Thyroid gland (tissue), 4 donors: ENCODE data around the gene GABRA5. TPM values are rescaled to one million over a fixed set of nuclear protein-coding genes. Genes with fewer than 3 reads are reported as not detected.

Source experiments
- DNase-seq, 2 donors: peaks; one replicate each; pipeline ENCODE4 v3.0.0-alpha.2; 2019
- H3K27ac ChIP-seq, 3 donors: fragments of 200-600 bp; sonication (generic); 1 replicate in 2 of 3; 2 replicates in 1 of 3; pipeline ENCODE4 v1.5.1; 2016 to 2019; ENCODE audit warnings: mild to moderate bottlenecking in 1 of 3, moderate library complexity in 1 of 3
- H3K27me3 ChIP-seq: fragments of 200-600 bp; sonication (generic); one replicate; pipeline ENCODE4 v1.5.1; 2019
- H3K36me3 ChIP-seq, 2 donors: fragments of 200-600 bp; sonication (generic); one replicate each; pipeline ENCODE4 v1.5.1; 2016 to 2019
- H3K4me1 ChIP-seq, 2 donors: fragments of 200-600 bp; sonication (generic); one replicate each; pipeline ENCODE4 v1.5.1; 2017 to 2019
- H3K4me3 ChIP-seq, 3 donors: fragments of 200-600 bp; sonication (generic); replicated peaks in 1 of 3; 1 replicate in 2 of 3; 2 replicates in 1 of 3; pipeline ENCODE4 v1.5.1; 2016; ENCODE audit warnings: mild to moderate bottlenecking in 1 of 3
- H3K9me3 ChIP-seq: fragments of 200-600 bp; sonication (generic); one replicate; pipeline ENCODE4 v1.5.1; 2017
- CTCF ChIP-seq, 6 experiments: fragments of 200-600 bp in 3 of 6; fragments of 450-650 bp in 3 of 6; sonication (generic) in 3 of 6; IDR thresholded peaks; one replicate each; pipeline ENCODE4 v1.5.1; 2016 to 2019; ENCODE audit warnings: antibody characterized with exemption in 6 of 6, mild to moderate bottlenecking in 2 of 6, inconsistent platforms in 1 of 6, moderate library complexity in 1 of 6
- POLR2A ChIP-seq, 2 donors: fragments of 450-650 bp; IDR thresholded peaks; one replicate each; pipeline ENCODE4 v1.6.1; 2017; ENCODE audit warnings: antibody characterized with exemption in 2 of 2, mild to moderate bottlenecking in 2 of 2, moderate library complexity in 1 of 2
- WGBS, 2 donors: methylation state at CpG; one replicate each; pipeline ENCODE4 v1.1.5; 2017; 5-methylcytosine and 5-hydroxymethylcytosine counted together
- intact Hi-C: fragments of 100-400 bp; cut with DNase I; formaldehyde crosslinking; loops from one replicate; pipeline ENCODE4 v1.15.1; 2023
- total RNA-seq, 4 donors: library from RNA; depleted of rRNA; stranded (reverse); fragments of >200 nt; gene quantifications; one replicate each; pipeline ENCODE4 v1.2.3, GENCODE V29; 2016

Gene GABRA5
- total RNA-seq, 4 donors from 2014 or later = 5.7 TPM; not detected in 3

DNA sequence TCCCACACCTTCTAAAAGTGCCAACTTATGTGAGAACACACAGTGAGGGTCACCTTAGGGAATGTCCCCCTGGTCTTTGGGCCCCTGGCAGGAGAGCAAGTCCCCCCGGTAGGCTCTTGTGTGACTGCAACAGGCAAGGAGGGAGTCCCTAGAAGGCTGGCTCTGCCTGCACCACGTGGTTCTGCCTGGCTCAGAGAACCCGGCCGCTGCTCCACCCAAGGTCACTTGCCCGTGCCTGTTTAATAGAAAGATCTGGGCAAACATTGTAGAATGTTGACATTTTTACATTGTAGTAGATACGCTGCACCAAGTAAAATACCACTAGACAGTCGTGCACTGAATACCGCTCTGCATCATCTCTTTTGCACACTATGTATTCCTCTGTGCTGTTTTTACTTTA lies 21.9 kb downstream of the GABRA5 start:
- WGBS, 2 donors = 61 to 63% methylated on average over 8 of the region's 8 CpGs
- H3K4me3 ChIP-seq = no peak overlapping the region
- TF ChIP-seq CTCF (IDR thresholded peaks at IDR 0.05) = no peak
- TF ChIP-seq POLR2A (IDR thresholded peaks at IDR 0.05) = no peak
- no peaks in the 10 kb centered on the region for H3K9me3 ChIP-seq
- H3K36me3 ChIP-seq = no peaks in the 10 kb centered on the region
- peaks cover 3 to 10% of the 10 kb centered on the region in 2 donors for H3K4me1 ChIP-seq
- H3K27me3 ChIP-seq = no peaks in the 10 kb centered on the region
- no peak for DNase-seq
- intact Hi-C loops = no loop called here
- H3K27ac ChIP-seq = no peak overlapping the region

- Histone ChIP-seq H3K27me3 (no peaks in the 10 kb centered on the region), H3K4me1 (peaks cover 3 to 10% of the 10 kb centered on the region in 2 donors), H3K9me3 (no peaks in the 10 kb centered on the region), H3K4me3 (no peak overlapping the region), H3K27ac (no peak overlapping the region), H3K36me3 (no peaks in the 10 kb centered on the region)
- 20 to 21% methylated on average over 5 of the region's 5 CpGs for WGBS, 2 donors
- peak; percentile 54 to 55 for DNase-seq
- no peak for TF ChIP-seq POLR2A (IDR thresholded peaks at IDR 0.05)
- TF ChIP-seq CTCF (IDR thresholded peaks at IDR 0.05) = peak; percentile 34 to 84 (median 62)
- intact Hi-C loops = no loop called here
Measured at GRCh38 chr15:26889298-26889898, 22.5 kb downstream of the GABRA5 start.

DNA sequence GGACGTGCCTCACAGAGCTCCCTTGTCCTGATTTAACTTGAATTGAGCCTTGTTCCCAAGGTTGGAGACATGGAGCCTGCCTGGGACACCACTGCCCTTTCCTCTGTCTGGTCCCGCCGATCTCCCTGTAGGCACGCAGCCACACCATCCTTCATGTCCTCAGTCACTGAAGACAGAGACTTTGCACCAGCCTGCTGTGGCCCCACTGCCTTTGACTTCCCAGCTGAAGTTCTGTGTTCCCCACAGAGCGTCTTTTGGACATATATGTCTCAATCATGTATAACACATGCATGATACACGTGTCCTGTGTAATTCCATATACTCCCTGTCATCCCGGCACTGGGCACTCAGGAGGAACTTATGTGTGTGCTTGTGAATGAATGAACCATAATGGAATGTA lies 23.6 kb downstream of the GABRA5 start:
- H3K27ac ChIP-seq = no peak overlapping the region
- peaks cover 3 to 10% of the 10 kb centered on the region in 2 donors for H3K4me1 ChIP-seq
- TF ChIP-seq CTCF (IDR thresholded peaks at IDR 0.05) (no peak), POLR2A (IDR thresholded peaks at IDR 0.05) (no peak)
- WGBS, 2 donors = 85 to 90% methylated on average over 7 of the region's 7 CpGs
- no peak for DNase-seq
- H3K4me3 ChIP-seq = no peak overlapping the region
- H3K27me3 ChIP-seq = no peaks in the 10 kb centered on the region
- H3K36me3 ChIP-seq = no peaks in the 10 kb centered on the region
- intact Hi-C loops = loop anchor here (10.0 kb wide), 1 partner anchor 134 kb away; no protein-coding TSS in a partner anchor
- no peaks in the 10 kb centered on the region for H3K9me3 ChIP-seq

- Histone ChIP-seq H3K9me3 (no peaks in the 10 kb centered on the region), H3K4me1 (peaks cover 3 to 10% of the 10 kb centered on the region in 2 donors), H3K36me3 (no peaks in the 10 kb centered on the region), H3K27me3 (no peaks in the 10 kb centered on the region), H3K27ac (no peak overlapping the region), H3K4me3 (no peak overlapping the region)
- intact Hi-C loops = loop anchor here (10.0 kb wide), 1 partner anchor 134 kb away; no protein-coding TSS in a partner anchor
- 62% methylated on average over 6 of the region's 6 CpGs for WGBS, 2 donors
- DNase-seq = no peak
- TF ChIP-seq POLR2A (IDR thresholded peaks at IDR 0.05) (no peak), CTCF (IDR thresholded peaks at IDR 0.05) (no peak)
Measured at GRCh38 chr15:26890988-26891387, 24.1 kb downstream of the GABRA5 start.

- H3K4me3 ChIP-seq = peak overlapping the region in 1 of 3 donors; percentile 6
- H3K36me3 ChIP-seq = no peaks in the 10 kb centered on the region
- H3K4me1 ChIP-seq = peaks cover 3 to 10% of the 10 kb centered on the region in 2 donors
- H3K9me3 ChIP-seq = no peaks in the 10 kb centered on the region
- no peak overlapping the region for H3K27ac ChIP-seq
- intact Hi-C loops = loop anchor here (10.0 kb wide), 1 partner anchor 133 kb away; no protein-coding TSS in a partner anchor
- WGBS, 2 donors = 9 to 14% methylated on average over 26 to 37 of the region's 37 CpGs
- DNase-seq = peak; percentile 57 to 76
- H3K27me3 ChIP-seq = no peaks in the 10 kb centered on the region
- TF ChIP-seq CTCF (IDR thresholded peaks at IDR 0.05) (peak; percentile 29 to 69 (median 50)), POLR2A (IDR thresholded peaks at IDR 0.05) (no peak)
Measured at GRCh38 chr15:26891448-26892181, 24.8 kb downstream of the GABRA5 start.
